Measurements from ENCODE around the gene TGM2. TPM values are rescaled to one million over a fixed set of nuclear protein-coding genes. Genes with fewer than 3 reads are reported as not detected.
A peak's percentile ranks its signal among the peaks of the same experiment; 100 is the strongest.

TGM2 gene
- total and polyA plus RNA-seq, 9 of the 15 experiments (the other 6 are each of a cell fraction or from before 2014, with no cell fraction given), result 5.5 to 78.5 (median 37.6) TPM

DNA sequence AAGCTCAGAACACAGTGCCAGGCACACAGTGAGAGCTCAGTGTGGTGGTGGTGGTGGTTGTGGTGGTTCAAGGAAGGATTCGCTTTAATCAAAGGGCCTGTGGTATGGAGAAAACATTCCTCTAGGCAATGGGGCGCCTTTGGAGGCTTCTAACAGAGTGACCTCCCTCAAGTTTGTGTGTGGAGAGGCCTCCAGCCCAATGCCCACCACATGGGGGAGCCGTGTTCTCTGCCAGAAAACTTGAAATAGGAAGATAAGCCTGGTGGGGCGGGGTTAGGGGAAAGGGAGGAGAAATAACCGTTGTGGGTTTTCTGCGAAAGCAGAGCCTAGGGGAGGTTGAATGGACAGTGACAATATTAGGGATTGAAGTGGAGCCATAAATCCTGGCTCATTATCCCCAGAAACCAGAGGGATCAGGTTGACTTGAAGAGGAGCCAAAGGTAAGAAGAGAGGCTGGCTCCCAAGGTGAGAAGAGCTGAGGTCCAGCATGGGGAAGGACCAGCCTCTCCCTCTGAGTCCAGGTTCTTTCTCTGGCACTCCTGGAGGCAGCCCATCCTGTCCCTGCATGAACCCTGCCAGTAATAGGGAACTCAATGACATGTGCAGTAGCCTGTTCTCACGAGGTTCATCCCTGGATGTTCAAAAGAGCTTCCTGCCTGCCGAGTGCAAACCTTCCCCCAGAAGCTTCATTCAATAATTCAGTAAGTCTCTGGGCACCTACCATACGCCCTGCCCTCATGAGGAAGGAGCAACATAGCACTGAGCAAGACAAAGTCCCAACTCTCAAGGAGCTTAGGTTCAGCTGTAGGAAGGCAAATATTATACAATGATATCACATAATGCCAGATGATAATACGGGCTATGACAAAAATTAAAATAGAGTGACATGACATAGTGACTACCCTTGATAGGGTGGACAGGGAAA is 51.4 kb downstream of the TGM2 start (continued):
- TF ChIP-seq, protein P1, sequence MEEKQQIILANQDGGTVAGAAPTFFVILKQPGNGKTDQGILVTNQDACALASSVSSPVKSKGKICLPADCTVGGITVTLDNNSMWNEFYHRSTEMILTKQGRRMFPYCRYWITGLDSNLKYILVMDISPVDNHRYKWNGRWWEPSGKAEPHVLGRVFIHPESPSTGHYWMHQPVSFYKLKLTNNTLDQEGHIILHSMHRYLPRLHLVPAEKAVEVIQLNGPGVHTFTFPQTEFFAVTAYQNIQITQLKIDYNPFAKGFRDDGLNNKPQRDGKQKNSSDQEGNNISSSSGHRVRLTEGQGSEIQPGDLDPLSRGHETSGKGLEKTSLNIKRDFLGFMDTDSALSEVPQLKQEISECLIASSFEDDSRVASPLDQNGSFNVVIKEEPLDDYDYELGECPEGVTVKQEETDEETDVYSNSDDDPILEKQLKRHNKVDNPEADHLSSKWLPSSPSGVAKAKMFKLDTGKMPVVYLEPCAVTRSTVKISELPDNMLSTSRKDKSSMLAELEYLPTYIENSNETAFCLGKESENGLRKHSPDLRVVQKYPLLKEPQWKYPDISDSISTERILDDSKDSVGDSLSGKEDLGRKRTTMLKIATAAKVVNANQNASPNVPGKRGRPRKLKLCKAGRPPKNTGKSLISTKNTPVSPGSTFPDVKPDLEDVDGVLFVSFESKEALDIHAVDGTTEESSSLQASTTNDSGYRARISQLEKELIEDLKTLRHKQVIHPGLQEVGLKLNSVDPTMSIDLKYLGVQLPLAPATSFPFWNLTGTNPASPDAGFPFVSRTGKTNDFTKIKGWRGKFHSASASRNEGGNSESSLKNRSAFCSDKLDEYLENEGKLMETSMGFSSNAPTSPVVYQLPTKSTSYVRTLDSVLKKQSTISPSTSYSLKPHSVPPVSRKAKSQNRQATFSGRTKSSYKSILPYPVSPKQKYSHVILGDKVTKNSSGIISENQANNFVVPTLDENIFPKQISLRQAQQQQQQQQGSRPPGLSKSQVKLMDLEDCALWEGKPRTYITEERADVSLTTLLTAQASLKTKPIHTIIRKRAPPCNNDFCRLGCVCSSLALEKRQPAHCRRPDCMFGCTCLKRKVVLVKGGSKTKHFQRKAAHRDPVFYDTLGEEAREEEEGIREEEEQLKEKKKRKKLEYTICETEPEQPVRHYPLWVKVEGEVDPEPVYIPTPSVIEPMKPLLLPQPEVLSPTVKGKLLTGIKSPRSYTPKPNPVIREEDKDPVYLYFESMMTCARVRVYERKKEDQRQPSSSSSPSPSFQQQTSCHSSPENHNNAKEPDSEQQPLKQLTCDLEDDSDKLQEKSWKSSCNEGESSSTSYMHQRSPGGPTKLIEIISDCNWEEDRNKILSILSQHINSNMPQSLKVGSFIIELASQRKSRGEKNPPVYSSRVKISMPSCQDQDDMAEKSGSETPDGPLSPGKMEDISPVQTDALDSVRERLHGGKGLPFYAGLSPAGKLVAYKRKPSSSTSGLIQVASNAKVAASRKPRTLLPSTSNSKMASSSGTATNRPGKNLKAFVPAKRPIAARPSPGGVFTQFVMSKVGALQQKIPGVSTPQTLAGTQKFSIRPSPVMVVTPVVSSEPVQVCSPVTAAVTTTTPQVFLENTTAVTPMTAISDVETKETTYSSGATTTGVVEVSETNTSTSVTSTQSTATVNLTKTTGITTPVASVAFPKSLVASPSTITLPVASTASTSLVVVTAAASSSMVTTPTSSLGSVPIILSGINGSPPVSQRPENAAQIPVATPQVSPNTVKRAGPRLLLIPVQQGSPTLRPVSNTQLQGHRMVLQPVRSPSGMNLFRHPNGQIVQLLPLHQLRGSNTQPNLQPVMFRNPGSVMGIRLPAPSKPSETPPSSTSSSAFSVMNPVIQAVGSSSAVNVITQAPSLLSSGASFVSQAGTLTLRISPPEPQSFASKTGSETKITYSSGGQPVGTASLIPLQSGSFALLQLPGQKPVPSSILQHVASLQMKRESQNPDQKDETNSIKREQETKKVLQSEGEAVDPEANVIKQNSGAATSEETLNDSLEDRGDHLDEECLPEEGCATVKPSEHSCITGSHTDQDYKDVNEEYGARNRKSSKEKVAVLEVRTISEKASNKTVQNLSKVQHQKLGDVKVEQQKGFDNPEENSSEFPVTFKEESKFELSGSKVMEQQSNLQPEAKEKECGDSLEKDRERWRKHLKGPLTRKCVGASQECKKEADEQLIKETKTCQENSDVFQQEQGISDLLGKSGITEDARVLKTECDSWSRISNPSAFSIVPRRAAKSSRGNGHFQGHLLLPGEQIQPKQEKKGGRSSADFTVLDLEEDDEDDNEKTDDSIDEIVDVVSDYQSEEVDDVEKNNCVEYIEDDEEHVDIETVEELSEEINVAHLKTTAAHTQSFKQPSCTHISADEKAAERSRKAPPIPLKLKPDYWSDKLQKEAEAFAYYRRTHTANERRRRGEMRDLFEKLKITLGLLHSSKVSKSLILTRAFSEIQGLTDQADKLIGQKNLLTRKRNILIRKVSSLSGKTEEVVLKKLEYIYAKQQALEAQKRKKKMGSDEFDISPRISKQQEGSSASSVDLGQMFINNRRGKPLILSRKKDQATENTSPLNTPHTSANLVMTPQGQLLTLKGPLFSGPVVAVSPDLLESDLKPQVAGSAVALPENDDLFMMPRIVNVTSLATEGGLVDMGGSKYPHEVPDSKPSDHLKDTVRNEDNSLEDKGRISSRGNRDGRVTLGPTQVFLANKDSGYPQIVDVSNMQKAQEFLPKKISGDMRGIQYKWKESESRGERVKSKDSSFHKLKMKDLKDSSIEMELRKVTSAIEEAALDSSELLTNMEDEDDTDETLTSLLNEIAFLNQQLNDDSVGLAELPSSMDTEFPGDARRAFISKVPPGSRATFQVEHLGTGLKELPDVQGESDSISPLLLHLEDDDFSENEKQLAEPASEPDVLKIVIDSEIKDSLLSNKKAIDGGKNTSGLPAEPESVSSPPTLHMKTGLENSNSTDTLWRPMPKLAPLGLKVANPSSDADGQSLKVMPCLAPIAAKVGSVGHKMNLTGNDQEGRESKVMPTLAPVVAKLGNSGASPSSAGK (IDR thresholded peaks at IDR 0.05), result peak; percentile 39; the same call in 1 of the 2 replicates
- TF ChIP-seq DPF2 (IDR thresholded peaks at IDR 0.05) (peak; percentile 41; the same call in 1 of the 2 replicates), ARID2 (IDR thresholded peaks at IDR 0.05) (peak; percentile 81), HDAC6 (IDR thresholded peaks at IDR 0.05; ENCODE audit: low read depth, low read length) (no peak), ZNF41 (CRISPR knock-in tag; conservative IDR thresholded peaks at IDR 0.05) (no peak), CBFA2T3 (IDR thresholded peaks at IDR 0.05) (peak; percentile 22; the same call in 1 of the 2 replicates)
- TF ChIP-seq, protein P2, sequence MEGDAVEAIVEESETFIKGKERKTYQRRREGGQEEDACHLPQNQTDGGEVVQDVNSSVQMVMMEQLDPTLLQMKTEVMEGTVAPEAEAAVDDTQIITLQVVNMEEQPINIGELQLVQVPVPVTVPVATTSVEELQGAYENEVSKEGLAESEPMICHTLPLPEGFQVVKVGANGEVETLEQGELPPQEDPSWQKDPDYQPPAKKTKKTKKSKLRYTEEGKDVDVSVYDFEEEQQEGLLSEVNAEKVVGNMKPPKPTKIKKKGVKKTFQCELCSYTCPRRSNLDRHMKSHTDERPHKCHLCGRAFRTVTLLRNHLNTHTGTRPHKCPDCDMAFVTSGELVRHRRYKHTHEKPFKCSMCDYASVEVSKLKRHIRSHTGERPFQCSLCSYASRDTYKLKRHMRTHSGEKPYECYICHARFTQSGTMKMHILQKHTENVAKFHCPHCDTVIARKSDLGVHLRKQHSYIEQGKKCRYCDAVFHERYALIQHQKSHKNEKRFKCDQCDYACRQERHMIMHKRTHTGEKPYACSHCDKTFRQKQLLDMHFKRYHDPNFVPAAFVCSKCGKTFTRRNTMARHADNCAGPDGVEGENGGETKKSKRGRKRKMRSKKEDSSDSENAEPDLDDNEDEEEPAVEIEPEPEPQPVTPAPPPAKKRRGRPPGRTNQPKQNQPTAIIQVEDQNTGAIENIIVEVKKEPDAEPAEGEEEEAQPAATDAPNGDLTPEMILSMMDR (IDR thresholded peaks at IDR 0.05 in 2 of 3, conservative IDR thresholded peaks at IDR 0.05 in 1 of 3; ENCODE audit: insufficient read depth in 2 of 3, low read depth in 1 of 3, low read length in 3 of 3), result peak; percentile 86 to 90 (median 88)
- TF ChIP-seq, protein P3, sequence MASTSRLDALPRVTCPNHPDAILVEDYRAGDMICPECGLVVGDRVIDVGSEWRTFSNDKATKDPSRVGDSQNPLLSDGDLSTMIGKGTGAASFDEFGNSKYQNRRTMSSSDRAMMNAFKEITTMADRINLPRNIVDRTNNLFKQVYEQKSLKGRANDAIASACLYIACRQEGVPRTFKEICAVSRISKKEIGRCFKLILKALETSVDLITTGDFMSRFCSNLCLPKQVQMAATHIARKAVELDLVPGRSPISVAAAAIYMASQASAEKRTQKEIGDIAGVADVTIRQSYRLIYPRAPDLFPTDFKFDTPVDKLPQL (IDR thresholded peaks at IDR 0.05; ENCODE audit: extremely low read depth, insufficient read length), result no peak
- TF ChIP-seq, protein P4, sequence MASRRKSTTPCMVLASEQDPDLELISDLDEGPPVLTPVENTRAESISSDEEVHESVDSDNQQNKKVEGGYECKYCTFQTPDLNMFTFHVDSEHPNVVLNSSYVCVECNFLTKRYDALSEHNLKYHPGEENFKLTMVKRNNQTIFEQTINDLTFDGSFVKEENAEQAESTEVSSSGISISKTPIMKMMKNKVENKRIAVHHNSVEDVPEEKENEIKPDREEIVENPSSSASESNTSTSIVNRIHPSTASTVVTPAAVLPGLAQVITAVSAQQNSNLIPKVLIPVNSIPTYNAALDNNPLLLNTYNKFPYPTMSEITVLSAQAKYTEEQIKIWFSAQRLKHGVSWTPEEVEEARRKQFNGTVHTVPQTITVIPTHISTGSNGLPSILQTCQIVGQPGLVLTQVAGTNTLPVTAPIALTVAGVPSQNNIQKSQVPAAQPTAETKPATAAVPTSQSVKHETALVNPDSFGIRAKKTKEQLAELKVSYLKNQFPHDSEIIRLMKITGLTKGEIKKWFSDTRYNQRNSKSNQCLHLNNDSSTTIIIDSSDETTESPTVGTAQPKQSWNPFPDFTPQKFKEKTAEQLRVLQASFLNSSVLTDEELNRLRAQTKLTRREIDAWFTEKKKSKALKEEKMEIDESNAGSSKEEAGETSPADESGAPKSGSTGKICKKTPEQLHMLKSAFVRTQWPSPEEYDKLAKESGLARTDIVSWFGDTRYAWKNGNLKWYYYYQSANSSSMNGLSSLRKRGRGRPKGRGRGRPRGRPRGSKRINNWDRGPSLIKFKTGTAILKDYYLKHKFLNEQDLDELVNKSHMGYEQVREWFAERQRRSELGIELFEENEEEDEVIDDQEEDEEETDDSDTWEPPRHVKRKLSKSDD (conservative IDR thresholded peaks at IDR 0.05; ENCODE audit: low read length), result no peak
